Common myeloid progenitor, CD34-positive (primary cell): ENCODE results near the gene CREB5.

Experiments
- CTCF ChIA-PET: fragments of 350-600 bp; sonication (Branson Sonifier 250); formaldehyde crosslinking; loops from one replicate; lab custom pipeline; 2021; ENCODE audit warnings: antibody characterized with exemption; lab: Charles Lee
- POLR2A ChIA-PET: fragments of 350-600 bp; sonication (Branson Sonifier 250); formaldehyde crosslinking; loops from one replicate; lab custom pipeline; 2021; ENCODE audit warnings: antibody characterized with exemption; lab: Charles Lee
- DNase-seq, 3 donors: peaks; one replicate each; pipeline versions ENCODE4 v3.0.0 to v3.0.0-alpha.2; 2013
- H3K27ac ChIP-seq, 2 experiments: 1 replicate in 1 of 2; 2 replicates in 1 of 2; pipeline ENCODE4 v1.7.0; 2013; ENCODE audit warnings: inconsistent platforms in 2 of 2, low read length in 2 of 2, mild to moderate bottlenecking in 2 of 2, low read depth in 1 of 2, moderate library complexity in 1 of 2; ENCODE audit not compliant: severe bottlenecking in 2 of 2, insufficient read depth in 1 of 2, poor library complexity in 1 of 2
- H3K27me3 ChIP-seq, 5 experiments: replicated peaks in 2 of 5; 1 replicate in 3 of 5; 2 replicates in 2 of 5; pipeline versions ENCODE4 v1.6.1 to v1.7.0; 2013; ENCODE audit warnings: low read length in 4 of 5, mild to moderate bottlenecking in 2 of 5, moderate library complexity in 2 of 5, inconsistent platforms in 1 of 5; ENCODE audit not compliant: insufficient read depth in 5 of 5, control insufficient read depth in 4 of 5
- H3K36me3 ChIP-seq, 4 experiments: 1 replicate in 2 of 4; 2 replicates in 2 of 4; pipeline versions ENCODE4 v1.6.1 to v1.7.0; 2013; ENCODE audit warnings: low read length in 3 of 4, control low read depth in 1 of 4, mild to moderate bottlenecking in 1 of 4; ENCODE audit not compliant: control insufficient read depth in 4 of 4, insufficient read depth in 4 of 4
- H3K4me1 ChIP-seq, 4 experiments: 1 replicate in 3 of 4; 2 replicates in 1 of 4; pipeline versions ENCODE4 v1.6.1 to v1.7.1; 2013; ENCODE audit warnings: low read length in 3 of 4, mild to moderate bottlenecking in 3 of 4, control low read depth in 1 of 4, inconsistent platforms in 1 of 4, moderate library complexity in 1 of 4; ENCODE audit not compliant: control insufficient read depth in 4 of 4, insufficient read depth in 4 of 4; ENCODE audit errors: control extremely low read depth in 1 of 4
- H3K4me3 ChIP-seq, 7 experiments: 1 replicate in 4 of 7; 2 replicates in 3 of 7; pipeline versions ENCODE4 v1.5.1 to v1.7.0; 2013; ENCODE audit warnings: mild to moderate bottlenecking in 7 of 7, low read length in 6 of 7, moderate library complexity in 6 of 7, inconsistent platforms in 2 of 7, low read depth in 2 of 7, control low read depth in 1 of 7; ENCODE audit not compliant: insufficient read depth in 4 of 7, control insufficient read depth in 1 of 7; ENCODE audit errors: extremely low read depth in 1 of 7
- H3K9me3 ChIP-seq, 5 experiments: 1 replicate in 4 of 5; 2 replicates in 1 of 5; pipeline versions ENCODE4 v1.6.1 to v1.7.1; 2013; ENCODE audit warnings: low read length in 4 of 5, mild to moderate bottlenecking in 2 of 5, inconsistent platforms in 1 of 5, low read depth in 1 of 5, moderate library complexity in 1 of 5; ENCODE audit not compliant: control insufficient read depth in 4 of 5, insufficient read depth in 2 of 5; ENCODE audit errors: control extremely low read depth in 1 of 5
- WGBS: methylation state at CpG from one replicate; pipeline ENCODE4 v1.1.5; 2013; ENCODE audit not compliant: insufficient coverage; 5-methylcytosine and 5-hydroxymethylcytosine counted together

The CREB5 gene

GRCh38 chr7:28645866-28646265 is 233.5 kb downstream of the CREB5 start:
- H3K27me3 ChIP-seq = no peaks in the 10 kb centered on the region
- H3K4me1 ChIP-seq = no peaks in the 10 kb centered on the region
- ChIA-PET POLR2A (no interaction called here), CTCF (no interaction called here)
- H3K27ac ChIP-seq = no peak overlapping the region
- no peaks in the 10 kb centered on the region for H3K9me3 ChIP-seq
- H3K36me3 ChIP-seq = no peaks in the 10 kb centered on the region
- DNase-seq = no peak
- H3K4me3 ChIP-seq = no peak overlapping the region
- 88% methylated on average over 1 of the region's 1 CpG for WGBS

DNA sequence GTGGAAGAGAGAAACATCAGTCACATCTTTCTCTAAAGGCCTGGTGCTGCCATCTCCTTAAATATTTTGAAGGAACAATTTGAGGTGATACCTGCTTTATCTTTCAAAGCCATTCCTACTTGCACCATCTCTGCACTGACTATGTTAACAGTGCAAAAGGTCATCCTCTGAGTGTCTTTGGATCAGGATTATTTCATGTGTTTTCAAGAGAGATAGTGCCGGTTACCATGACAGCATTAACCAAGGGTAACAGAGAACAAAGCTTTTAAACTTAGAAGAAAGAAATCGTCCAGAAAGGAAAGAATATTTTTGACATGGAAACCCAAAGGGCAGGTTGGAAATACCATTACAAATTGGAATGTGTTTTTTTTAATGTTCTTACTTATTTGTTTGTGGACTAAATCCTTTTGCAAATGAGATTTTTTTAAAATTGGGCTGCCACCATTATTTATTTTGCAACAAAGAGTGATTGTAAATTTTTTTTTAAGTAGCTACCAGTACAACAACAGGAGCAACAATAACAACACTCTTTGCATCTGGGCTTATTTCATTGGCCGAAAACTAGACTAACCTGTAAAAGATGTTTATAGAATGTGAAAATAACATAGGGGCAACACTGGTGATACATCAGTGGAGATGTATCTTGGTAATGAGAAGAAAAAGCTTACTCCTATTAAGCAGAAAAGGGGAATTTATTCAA is 234.2 kb downstream of the CREB5 start:
- no peaks in the 10 kb centered on the region for H3K9me3 ChIP-seq
- no peak overlapping the region for H3K27ac ChIP-seq
- CTCF ChIA-PET = no interaction called here
- H3K4me1 ChIP-seq = no peaks in the 10 kb centered on the region
- no peak overlapping the region for H3K4me3 ChIP-seq
- no peaks in the 10 kb centered on the region for H3K27me3 ChIP-seq
- H3K36me3 ChIP-seq = no peaks in the 10 kb centered on the region
- WGBS = 78% methylated on average over 2 of the region's 3 CpGs
- POLR2A ChIA-PET = no interaction called here
- DNase-seq = no peak

- no peak overlapping the region for H3K27ac ChIP-seq
- CTCF ChIA-PET = no interaction called here
- H3K27me3 ChIP-seq = no peaks in the 10 kb centered on the region
- POLR2A ChIA-PET = no interaction called here
- H3K9me3 ChIP-seq = no peaks in the 10 kb centered on the region
- H3K4me1 ChIP-seq = no peaks in the 10 kb centered on the region
- DNase-seq = no peak
- H3K4me3 ChIP-seq = no peak overlapping the region
- WGBS = 100% methylated on average over 2 of the region's 4 CpGs
- H3K36me3 ChIP-seq = no peaks in the 10 kb centered on the region
These were observed 234.7 kb downstream of the CREB5 start for GRCh38 chr7:28647076-28647421.

DNA sequence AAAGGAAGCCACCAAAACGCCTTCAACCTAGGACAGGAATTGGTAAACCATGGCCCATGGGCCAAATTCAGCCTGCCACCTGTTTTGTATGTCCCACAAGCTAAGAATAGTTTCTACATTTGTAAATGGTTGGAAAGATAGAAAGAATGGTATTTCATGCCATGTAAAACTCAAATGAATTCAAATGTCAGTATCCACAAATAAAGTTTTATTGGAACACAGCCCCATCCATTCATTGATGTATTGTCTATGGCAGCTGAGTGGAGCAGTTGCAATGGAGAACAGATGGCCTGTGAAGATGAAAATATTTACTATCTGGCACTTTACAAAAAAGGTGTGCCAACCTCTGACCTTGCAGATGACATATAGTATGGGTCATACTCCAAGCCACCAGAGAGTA is 236.9 kb downstream of the CREB5 start:
- no peaks in the 10 kb centered on the region for H3K27me3 ChIP-seq
- 78% methylated on average over 1 of the region's 1 CpG for WGBS
- no peak overlapping the region for H3K27ac ChIP-seq
- no peak overlapping the region for H3K4me3 ChIP-seq
- no peak for DNase-seq
- H3K36me3 ChIP-seq = no peaks in the 10 kb centered on the region
- ChIA-PET CTCF (no interaction called here), POLR2A (interaction anchor here (0.7 kb wide), 1 partner anchor 53 kb away, joined by 3 read pairs; no protein-coding TSS in a partner anchor)
- no peaks in the 10 kb centered on the region for H3K9me3 ChIP-seq
- H3K4me1 ChIP-seq = no peaks in the 10 kb centered on the region

DNA sequence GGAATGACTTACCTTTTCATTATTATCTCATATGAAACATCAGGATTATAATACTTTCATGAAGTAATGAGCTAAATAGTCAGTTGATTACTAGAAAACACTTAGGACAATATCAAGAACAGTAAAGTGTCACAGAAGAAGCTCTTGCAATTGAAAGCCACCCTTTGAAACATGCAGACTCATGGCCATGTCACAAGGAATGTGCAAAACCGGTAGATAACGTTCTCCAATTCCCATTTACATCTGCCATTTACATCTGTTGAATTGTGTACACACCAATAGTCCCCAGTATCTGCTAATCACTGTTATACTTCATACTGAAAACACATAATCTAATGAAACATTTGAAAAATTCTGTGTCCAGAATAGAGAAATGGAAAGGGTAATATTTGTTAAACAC is 237.5 kb downstream of the CREB5 start:
- 100% methylated on average over 2 of the region's 2 CpGs for WGBS
- H3K4me1 ChIP-seq = no peaks in the 10 kb centered on the region
- H3K36me3 ChIP-seq = no peaks in the 10 kb centered on the region
- POLR2A ChIA-PET = no interaction called here
- no peak for DNase-seq
- H3K4me3 ChIP-seq = no peak overlapping the region
- CTCF ChIA-PET = no interaction called here
- H3K27ac ChIP-seq = no peak overlapping the region
- H3K27me3 ChIP-seq = no peaks in the 10 kb centered on the region
- H3K9me3 ChIP-seq = no peaks in the 10 kb centered on the region

DNA sequence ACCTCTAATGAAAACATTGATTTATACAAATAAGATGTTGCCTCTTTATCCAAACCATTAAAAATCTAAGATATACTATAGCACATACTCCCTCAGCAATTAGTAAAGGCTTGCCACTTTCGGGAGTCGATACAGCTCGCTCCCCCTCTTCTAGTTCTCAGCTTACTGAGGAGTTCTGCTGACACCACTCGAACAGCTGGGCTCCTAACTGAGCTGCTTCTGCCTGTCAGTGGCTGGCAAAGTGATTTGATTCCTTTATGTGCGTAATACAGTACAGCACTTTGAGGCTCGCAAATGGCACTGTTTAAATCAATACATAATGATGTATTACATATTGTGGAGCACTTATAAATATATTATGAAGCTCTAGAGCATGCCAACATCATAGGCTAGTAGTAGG is 241.8 kb downstream of the CREB5 start:
- Histone ChIP-seq H3K4me3 (no peak overlapping the region), H3K27ac (no peak overlapping the region), H3K27me3 (no peaks in the 10 kb centered on the region), H3K36me3 (no peaks in the 10 kb centered on the region), H3K4me1 (no peaks in the 10 kb centered on the region), H3K9me3 (no peaks in the 10 kb centered on the region)
- CTCF ChIA-PET = interaction anchor here (1.1 to 1.4 kb wide), 2 partner anchors 12 to 18 kb away, joined by 3 read pairs; no protein-coding TSS in a partner anchor
- DNase-seq = no peak
- WGBS = 91% methylated on average over 3 of the region's 6 CpGs
- POLR2A ChIA-PET = no interaction called here

- Histone ChIP-seq H3K27ac (no peak overlapping the region), H3K4me3 (no peak overlapping the region), H3K9me3 (peaks cover 0 to 13% (median 3%) of the 10 kb centered on the region in 5 experiments), H3K27me3 (no peaks in the 10 kb centered on the region), H3K36me3 (no peaks in the 10 kb centered on the region), H3K4me1 (peaks cover 0 to 3% (median 0%) of the 10 kb centered on the region in 4 experiments)
- no CpG with 5 or more reads among the region's 1 CpG for WGBS
- CTCF ChIA-PET = interaction anchor here (0.7 kb wide), 1 partner anchor 268 kb away, joined by 4 read pairs; no protein-coding TSS in a partner anchor
- POLR2A ChIA-PET = no interaction called here
- DNase-seq = no peak
These were observed 244.2 kb downstream of the CREB5 start for GRCh38 chr7:28656529-28656928.
